NCI-H128 (cell line): Measurements from ENCODE around the gene LRRC28.

ENCODE experiments used
- DNase-seq: peaks from one replicate; lab custom pipeline; 2025; ENCODE audit not compliant: unreplicated experiment; lab: John Stamatoyannopoulos, UW

The LRRC28 gene

GRCh38 chr15:99414755-99415731 lies 163.8 kb downstream of the LRRC28 start:
- no peak for DNase-seq

- DNase-seq = no peak
These were observed 165.2 kb downstream of the LRRC28 start for GRCh38 chr15:99416191-99417188.

GRCh38 chr15:99421172-99421656 lies 169.9 kb downstream of the LRRC28 start:
- no peak for DNase-seq

- no peak for DNase-seq
These were observed 170.5 kb downstream of the LRRC28 start for GRCh38 chr15:99421758-99422157.

GRCh38 chr15:99423186-99424130 lies 172.2 kb downstream of the LRRC28 start:
- no peak for DNase-seq

GRCh38 chr15:99424131-99424571 lies 172.9 kb downstream of the LRRC28 start:
- no peak for DNase-seq

- no peak for DNase-seq
These were observed 173.8 kb downstream of the LRRC28 start for GRCh38 chr15:99424978-99425656.

- DNase-seq = no peak
These were observed 174.5 kb downstream of the LRRC28 start for GRCh38 chr15:99425657-99426301.

GRCh38 chr15:99426431-99427105 lies 175.3 kb downstream of the LRRC28 start:
- DNase-seq = no peak

GRCh38 chr15:99427210-99427609 lies 175.9 kb downstream of the LRRC28 start:
- no peak for DNase-seq

GRCh38 chr15:99427668-99428361 lies 176.5 kb downstream of the LRRC28 start:
- no peak for DNase-seq

- DNase-seq = no peak
These were observed 178.4 kb downstream of the LRRC28 start for GRCh38 chr15:99429681-99430081.

- DNase-seq = no peak
These were observed 179.7 kb downstream of the LRRC28 start for GRCh38 chr15:99430881-99431401.

GRCh38 chr15:99431661-99432091 lies 180.4 kb downstream of the LRRC28 start:
- no peak for DNase-seq

GRCh38 chr15:99432271-99433025 lies 181.2 kb downstream of the LRRC28 start:
- DNase-seq = no peak

GRCh38 chr15:99433026-99433756 lies 181.9 kb downstream of the LRRC28 start:
- no peak for DNase-seq
